ENCODE data around the gene BLOC1S6. TPM values are rescaled to one million over a fixed set of nuclear protein-coding genes. Genes with fewer than 3 reads are reported as not detected.

The BLOC1S6 gene
- total and polyA plus RNA-seq, 4 donors: 13.3 to 37.0 (median 21.5) TPM

DNA sequence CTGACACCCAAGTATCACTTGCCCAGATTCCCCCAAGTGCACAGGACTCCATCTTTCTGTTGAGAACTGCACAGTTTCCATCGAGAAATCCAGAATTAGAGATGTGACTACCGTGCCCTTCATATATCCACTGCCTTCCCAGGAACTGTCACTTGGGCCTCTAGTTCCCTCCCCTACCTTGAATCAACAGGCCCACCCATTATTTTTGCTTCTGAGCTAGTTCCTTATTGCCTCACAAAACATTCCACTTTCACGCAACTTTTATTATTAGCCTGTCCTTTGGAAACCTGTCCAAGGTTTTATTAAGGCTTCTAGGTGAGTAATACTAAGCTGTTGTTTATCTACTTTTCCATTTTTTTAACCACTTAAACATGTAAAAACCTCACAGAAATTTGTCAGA is 47.5 kb upstream of the BLOC1S6 start:
- WGBS: 89% methylated on average over 3 of the region's 3 CpGs

DNA sequence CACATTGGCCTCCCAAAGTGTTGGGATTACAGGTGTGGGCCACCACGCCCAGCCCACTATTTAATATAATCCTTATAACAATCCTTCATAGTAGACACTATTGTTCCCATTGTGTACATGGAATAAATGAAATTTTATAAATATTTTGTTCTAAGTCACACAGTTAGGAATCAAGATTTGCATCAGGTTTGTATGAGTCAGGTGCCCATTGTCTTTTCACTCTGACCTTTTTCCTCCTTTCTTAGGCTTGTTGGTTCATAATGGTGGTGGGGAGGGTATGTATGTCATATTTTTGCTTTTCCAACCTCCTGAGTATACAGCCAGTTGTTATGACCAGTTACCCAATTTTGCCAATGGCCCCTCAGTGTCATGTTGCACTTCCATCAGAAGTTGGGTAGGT is 46.6 kb upstream of the BLOC1S6 start:
- Histone ChIP-seq H3K4me3 (ENCODE audit: low read depth in 1 of 3, low read length in 3 of 3) (no peak overlapping the region), H3K27me3 (ENCODE audit: control insufficient read depth in 4 of 4, insufficient read depth in 4 of 4, low read length in 3 of 4) (no peaks in the 10 kb centered on the region), H3K9ac (ENCODE audit: low read depth in 1 of 2, low read length in 2 of 2) (no peak overlapping the region), H3K4me1 (ENCODE audit: control insufficient read depth in 4 of 4, insufficient read depth in 4 of 4, low read length in 3 of 4) (no peaks in the 10 kb centered on the region), H3K9me3 (ENCODE audit: control insufficient read depth in 4 of 4, low read length in 3 of 4) (no peaks in the 10 kb centered on the region), H3K27ac (ENCODE audit: low read depth in 1 of 2, low read length in 2 of 2) (no peak overlapping the region), H3K36me3 (ENCODE audit: control insufficient read depth in 4 of 4, insufficient read depth in 3 of 4, low read depth in 1 of 4, low read length in 3 of 4) (no peaks in the 10 kb centered on the region)
- WGBS: 89% methylated on average over 1 of the region's 1 CpG
- TF ChIP-seq HNF4A (conservative IDR thresholded peaks at IDR 0.05): no peak
- no peak for TF ChIP-seq JUND (IDR thresholded peaks at IDR 0.05)
- TF ChIP-seq FOXA2 (IDR thresholded peaks at IDR 0.05): no peak
- no peak for TF ChIP-seq SP1 (IDR thresholded peaks at IDR 0.05)
- TF ChIP-seq, protein P1, sequence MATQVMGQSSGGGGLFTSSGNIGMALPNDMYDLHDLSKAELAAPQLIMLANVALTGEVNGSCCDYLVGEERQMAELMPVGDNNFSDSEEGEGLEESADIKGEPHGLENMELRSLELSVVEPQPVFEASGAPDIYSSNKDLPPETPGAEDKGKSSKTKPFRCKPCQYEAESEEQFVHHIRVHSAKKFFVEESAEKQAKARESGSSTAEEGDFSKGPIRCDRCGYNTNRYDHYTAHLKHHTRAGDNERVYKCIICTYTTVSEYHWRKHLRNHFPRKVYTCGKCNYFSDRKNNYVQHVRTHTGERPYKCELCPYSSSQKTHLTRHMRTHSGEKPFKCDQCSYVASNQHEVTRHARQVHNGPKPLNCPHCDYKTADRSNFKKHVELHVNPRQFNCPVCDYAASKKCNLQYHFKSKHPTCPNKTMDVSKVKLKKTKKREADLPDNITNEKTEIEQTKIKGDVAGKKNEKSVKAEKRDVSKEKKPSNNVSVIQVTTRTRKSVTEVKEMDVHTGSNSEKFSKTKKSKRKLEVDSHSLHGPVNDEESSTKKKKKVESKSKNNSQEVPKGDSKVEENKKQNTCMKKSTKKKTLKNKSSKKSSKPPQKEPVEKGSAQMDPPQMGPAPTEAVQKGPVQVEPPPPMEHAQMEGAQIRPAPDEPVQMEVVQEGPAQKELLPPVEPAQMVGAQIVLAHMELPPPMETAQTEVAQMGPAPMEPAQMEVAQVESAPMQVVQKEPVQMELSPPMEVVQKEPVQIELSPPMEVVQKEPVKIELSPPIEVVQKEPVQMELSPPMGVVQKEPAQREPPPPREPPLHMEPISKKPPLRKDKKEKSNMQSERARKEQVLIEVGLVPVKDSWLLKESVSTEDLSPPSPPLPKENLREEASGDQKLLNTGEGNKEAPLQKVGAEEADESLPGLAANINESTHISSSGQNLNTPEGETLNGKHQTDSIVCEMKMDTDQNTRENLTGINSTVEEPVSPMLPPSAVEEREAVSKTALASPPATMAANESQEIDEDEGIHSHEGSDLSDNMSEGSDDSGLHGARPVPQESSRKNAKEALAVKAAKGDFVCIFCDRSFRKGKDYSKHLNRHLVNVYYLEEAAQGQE (IDR thresholded peaks at IDR 0.05): no peak
- no peak for TF ChIP-seq NR2F2 (IDR thresholded peaks at IDR 0.05)
- DNase-seq (ENCODE audit: low spot score): no peak

More for the DNA sequence above, 47.5 kb upstream of the BLOC1S6 start:
- Histone ChIP-seq H3K27me3 (ENCODE audit: control insufficient read depth in 4 of 4, insufficient read depth in 4 of 4, low read length in 3 of 4) (no peaks in the 10 kb centered on the region), H3K27ac (ENCODE audit: low read depth in 1 of 2, low read length in 2 of 2) (no peak overlapping the region), H3K4me1 (ENCODE audit: control insufficient read depth in 4 of 4, insufficient read depth in 4 of 4, low read length in 3 of 4) (no peaks in the 10 kb centered on the region), H3K36me3 (ENCODE audit: control insufficient read depth in 4 of 4, insufficient read depth in 3 of 4, low read depth in 1 of 4, low read length in 3 of 4) (no peaks in the 10 kb centered on the region), H3K4me3 (ENCODE audit: low read depth in 1 of 3, low read length in 3 of 3) (no peak overlapping the region), H3K9me3 (ENCODE audit: control insufficient read depth in 4 of 4, low read length in 3 of 4) (no peaks in the 10 kb centered on the region), H3K9ac (ENCODE audit: low read depth in 1 of 2, low read length in 2 of 2) (no peak overlapping the region)
- no peak for DNase-seq (ENCODE audit: low spot score)
- TF ChIP-seq, protein P1 (IDR thresholded peaks at IDR 0.05): no peak
- TF ChIP-seq FOXA2 (IDR thresholded peaks at IDR 0.05) (no peak), HNF4G (IDR thresholded peaks at IDR 0.05) (no peak), SP1 (IDR thresholded peaks at IDR 0.05) (no peak), GABPA (IDR thresholded peaks at IDR 0.05 in 1 of 2, conservative IDR thresholded peaks at IDR 0.05 in 1 of 2) (no peak), RXRA (IDR thresholded peaks at IDR 0.05) (no peak), YY1 (IDR thresholded peaks at IDR 0.05) (no peak), JUND (IDR thresholded peaks at IDR 0.05) (no peak), HNF4A (conservative IDR thresholded peaks at IDR 0.05) (no peak), RAD21 (IDR thresholded peaks at IDR 0.05) (no peak), NR2F2 (IDR thresholded peaks at IDR 0.05) (no peak), EGR1 (IDR thresholded peaks at IDR 0.05; ENCODE audit: low read depth in 2 of 2) (no peak), TAF1 (conservative IDR thresholded peaks at IDR 0.05) (no peak)
- TF ChIP-seq, protein P2, sequence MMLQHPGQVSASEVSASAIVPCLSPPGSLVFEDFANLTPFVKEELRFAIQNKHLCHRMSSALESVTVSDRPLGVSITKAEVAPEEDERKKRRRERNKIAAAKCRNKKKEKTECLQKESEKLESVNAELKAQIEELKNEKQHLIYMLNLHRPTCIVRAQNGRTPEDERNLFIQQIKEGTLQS (IDR thresholded peaks at IDR 0.05): no peak
- TF ChIP-seq, protein P3, sequence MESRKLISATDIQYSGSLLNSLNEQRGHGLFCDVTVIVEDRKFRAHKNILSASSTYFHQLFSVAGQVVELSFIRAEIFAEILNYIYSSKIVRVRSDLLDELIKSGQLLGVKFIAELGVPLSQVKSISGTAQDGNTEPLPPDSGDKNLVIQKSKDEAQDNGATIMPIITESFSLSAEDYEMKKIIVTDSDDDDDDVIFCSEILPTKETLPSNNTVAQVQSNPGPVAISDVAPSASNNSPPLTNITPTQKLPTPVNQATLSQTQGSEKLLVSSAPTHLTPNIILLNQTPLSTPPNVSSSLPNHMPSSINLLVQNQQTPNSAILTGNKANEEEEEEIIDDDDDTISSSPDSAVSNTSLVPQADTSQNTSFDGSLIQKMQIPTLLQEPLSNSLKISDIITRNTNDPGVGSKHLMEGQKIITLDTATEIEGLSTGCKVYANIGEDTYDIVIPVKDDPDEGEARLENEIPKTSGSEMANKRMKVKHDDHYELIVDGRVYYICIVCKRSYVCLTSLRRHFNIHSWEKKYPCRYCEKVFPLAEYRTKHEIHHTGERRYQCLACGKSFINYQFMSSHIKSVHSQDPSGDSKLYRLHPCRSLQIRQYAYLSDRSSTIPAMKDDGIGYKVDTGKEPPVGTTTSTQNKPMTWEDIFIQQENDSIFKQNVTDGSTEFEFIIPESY (IDR thresholded peaks at IDR 0.05): no peak
- TF ChIP-seq, protein P4, sequence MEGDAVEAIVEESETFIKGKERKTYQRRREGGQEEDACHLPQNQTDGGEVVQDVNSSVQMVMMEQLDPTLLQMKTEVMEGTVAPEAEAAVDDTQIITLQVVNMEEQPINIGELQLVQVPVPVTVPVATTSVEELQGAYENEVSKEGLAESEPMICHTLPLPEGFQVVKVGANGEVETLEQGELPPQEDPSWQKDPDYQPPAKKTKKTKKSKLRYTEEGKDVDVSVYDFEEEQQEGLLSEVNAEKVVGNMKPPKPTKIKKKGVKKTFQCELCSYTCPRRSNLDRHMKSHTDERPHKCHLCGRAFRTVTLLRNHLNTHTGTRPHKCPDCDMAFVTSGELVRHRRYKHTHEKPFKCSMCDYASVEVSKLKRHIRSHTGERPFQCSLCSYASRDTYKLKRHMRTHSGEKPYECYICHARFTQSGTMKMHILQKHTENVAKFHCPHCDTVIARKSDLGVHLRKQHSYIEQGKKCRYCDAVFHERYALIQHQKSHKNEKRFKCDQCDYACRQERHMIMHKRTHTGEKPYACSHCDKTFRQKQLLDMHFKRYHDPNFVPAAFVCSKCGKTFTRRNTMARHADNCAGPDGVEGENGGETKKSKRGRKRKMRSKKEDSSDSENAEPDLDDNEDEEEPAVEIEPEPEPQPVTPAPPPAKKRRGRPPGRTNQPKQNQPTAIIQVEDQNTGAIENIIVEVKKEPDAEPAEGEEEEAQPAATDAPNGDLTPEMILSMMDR (IDR thresholded peaks at IDR 0.05; ENCODE audit: low read depth, low read length, missing input control): no peak
- TF ChIP-seq, protein P5, sequence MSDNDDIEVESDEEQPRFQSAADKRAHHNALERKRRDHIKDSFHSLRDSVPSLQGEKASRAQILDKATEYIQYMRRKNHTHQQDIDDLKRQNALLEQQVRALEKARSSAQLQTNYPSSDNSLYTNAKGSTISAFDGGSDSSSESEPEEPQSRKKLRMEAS (IDR thresholded peaks at IDR 0.05): no peak
